ENCODE data around the gene ANTXR1.

- TF ChIP-seq, protein P1, sequence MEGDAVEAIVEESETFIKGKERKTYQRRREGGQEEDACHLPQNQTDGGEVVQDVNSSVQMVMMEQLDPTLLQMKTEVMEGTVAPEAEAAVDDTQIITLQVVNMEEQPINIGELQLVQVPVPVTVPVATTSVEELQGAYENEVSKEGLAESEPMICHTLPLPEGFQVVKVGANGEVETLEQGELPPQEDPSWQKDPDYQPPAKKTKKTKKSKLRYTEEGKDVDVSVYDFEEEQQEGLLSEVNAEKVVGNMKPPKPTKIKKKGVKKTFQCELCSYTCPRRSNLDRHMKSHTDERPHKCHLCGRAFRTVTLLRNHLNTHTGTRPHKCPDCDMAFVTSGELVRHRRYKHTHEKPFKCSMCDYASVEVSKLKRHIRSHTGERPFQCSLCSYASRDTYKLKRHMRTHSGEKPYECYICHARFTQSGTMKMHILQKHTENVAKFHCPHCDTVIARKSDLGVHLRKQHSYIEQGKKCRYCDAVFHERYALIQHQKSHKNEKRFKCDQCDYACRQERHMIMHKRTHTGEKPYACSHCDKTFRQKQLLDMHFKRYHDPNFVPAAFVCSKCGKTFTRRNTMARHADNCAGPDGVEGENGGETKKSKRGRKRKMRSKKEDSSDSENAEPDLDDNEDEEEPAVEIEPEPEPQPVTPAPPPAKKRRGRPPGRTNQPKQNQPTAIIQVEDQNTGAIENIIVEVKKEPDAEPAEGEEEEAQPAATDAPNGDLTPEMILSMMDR (optimal IDR thresholded peaks at IDR 0.05 in 1 of 3, IDR thresholded peaks at IDR 0.05 in 1 of 3, conservative IDR thresholded peaks at IDR 0.05 in 1 of 3; ENCODE audit: extremely low read depth in 1 of 3, insufficient read depth in 2 of 3, low read length in 3 of 3): no peak
- TF ChIP-seq EZH2 (IDR thresholded peaks at IDR 0.05; ENCODE audit: low read length): no peak
These were observed 260.0 kb downstream of the ANTXR1 start for GRCh38 chr2:69272803-69273471.

All from keratinocyte (primary cell).